SU-DHL-6 (cell line): ENCODE measurements around the gene GAB2.

Experiments
- H2AFZ ChIP-seq: fragments of 200-600 bp; sonication (generic); 2 replicates; pipeline ENCODE4 v1.6.1; 2014; ENCODE audit warnings: low read depth, mild to moderate bottlenecking, moderate library complexity, mixed read lengths, antibody characterized with exemption, low read length; ENCODE audit not compliant: severe bottlenecking
- H3F3A ChIP-seq: fragments of 200-600 bp; shearing (Covaris generic); 2 replicates; pipeline ENCODE4 v1.6.0; 2016; ENCODE audit warnings: antibody characterized with exemption, mild to moderate bottlenecking; ENCODE audit not compliant: insufficient read depth
- H3K27ac ChIP-seq: fragments of 200-600 bp; sonication (generic); 2 replicates; pipeline ENCODE4 v1.5.1; 2016; ENCODE audit warnings: low read depth, mild to moderate bottlenecking, low read length, moderate library complexity, mixed read lengths
- H3K27me3 ChIP-seq: fragments of 200-600 bp; sonication (generic), shearing (Covaris generic); 2 replicates; pipeline ENCODE4 v1.6.0; 2014; ENCODE audit warnings: mild to moderate bottlenecking, low read length
- H3K36me3 ChIP-seq: fragments of 200-600 bp; sonication (generic); 2 replicates; pipeline ENCODE4 v1.6.1; 2014; ENCODE audit warnings: mild to moderate bottlenecking, low read length, mixed read lengths
- H3K4me2 ChIP-seq: fragments of 300-600, 200-600 bp; shearing (Covaris generic), sonication (generic); 2 replicates; pipeline ENCODE4 v1.6.0; 2014; ENCODE audit warnings: low read length, low read depth, mild to moderate bottlenecking; ENCODE audit not compliant: poor library complexity, severe bottlenecking
- H3K4me3 ChIP-seq: fragments of 200-600 bp; sonication (generic); 2 replicates; pipeline ENCODE4 v1.5.1; 2014; ENCODE audit warnings: antibody characterized with exemption, low read length, mild to moderate bottlenecking, mixed read lengths; ENCODE audit not compliant: insufficient read depth, poor library complexity, severe bottlenecking
- H3K79me2 ChIP-seq: fragments of 200-600 bp; sonication (generic); 2 replicates; pipeline ENCODE4 v1.6.1; 2014; ENCODE audit warnings: mild to moderate bottlenecking, low read length, moderate library complexity; ENCODE audit not compliant: insufficient read depth
- H3K9ac ChIP-seq: fragments of 200-600 bp; sonication (generic); 2 replicates; pipeline ENCODE4 v1.7.0; 2014; ENCODE audit warnings: mild to moderate bottlenecking, low read length
- H3K9me2 ChIP-seq: fragments of 200-600 bp; sonication (generic); replicated peaks from 2 replicates; pipeline ENCODE4 v1.6.1; 2014; ENCODE audit warnings: low read length; ENCODE audit not compliant: insufficient read depth
- H3K9me3 ChIP-seq: fragments of 200-600 bp; sonication (generic); 2 replicates; pipeline ENCODE4 v1.6.1; 2014; ENCODE audit warnings: low read length, mixed read lengths; ENCODE audit not compliant: insufficient read depth
- H4K20me1 ChIP-seq: fragments of 200-600 bp; sonication (generic); 2 replicates; pipeline ENCODE4 v1.6.1; 2014; ENCODE audit warnings: low read depth, mild to moderate bottlenecking, antibody characterized with exemption, low read length, moderate library complexity, mixed read lengths
- CTCF ChIP-seq: fragments of 200-600 bp; sonication (generic); IDR thresholded peaks from one replicate; pipeline ENCODE4 v1.5.1; 2017; ENCODE audit warnings: antibody characterized with exemption, mild to moderate bottlenecking, low read length, moderate library complexity; ENCODE audit not compliant: insufficient read depth, poor library complexity, severe bottlenecking
- EZH2phosphoT487 ChIP-seq: fragments of 200-600 bp; sonication (generic), shearing (Covaris generic); conservative IDR thresholded peaks from 2 replicates; pipeline ENCODE4 v1.6.1; 2018; ENCODE audit warnings: mild to moderate bottlenecking, antibody characterized with exemption, low read length, moderate library complexity, mixed read lengths

GAB2 gene

GRCh38 chr11:78244080-78244479 is 173.5 kb downstream of the GAB2 start:
- 0 out of 2 replicates have a peak, but pooled peaks cover 2% of the 10 kb centered on the region for H3K27me3 ChIP-seq
- no peaks in the 10 kb centered on the region for H3F3A ChIP-seq
- no peak overlapping the region for H3K4me3 ChIP-seq
- no peak overlapping the region for H3K9ac ChIP-seq
- no peak overlapping the region for H3K4me2 ChIP-seq
- H3K9me3 ChIP-seq: no peaks in the 10 kb centered on the region
- no peak overlapping the region for H3K27ac ChIP-seq
- no peaks in the 10 kb centered on the region for H4K20me1 ChIP-seq
- H3K9me2 ChIP-seq: no peaks in the 10 kb centered on the region
- no peak overlapping the region for H2AFZ ChIP-seq
- no peaks in the 10 kb centered on the region for H3K79me2 ChIP-seq
- no peaks in the 10 kb centered on the region for H3K36me3 ChIP-seq
- TF ChIP-seq CTCF (no peak), EZH2phosphoT487 (no peak)

- TF ChIP-seq CTCF: no peak
- TF ChIP-seq EZH2phosphoT487: no peak
- Histone ChIP-seq H3K27me3 (0 out of 2 replicates have a peak, but pooled peaks cover 2% of the 10 kb centered on the region), H3K36me3 (no peaks in the 10 kb centered on the region)
Measured at GRCh38 chr11:78241475-78241874, 176.1 kb downstream of the GAB2 start.

GRCh38 chr11:78239781-78240180 is 177.8 kb downstream of the GAB2 start:
- no peak overlapping the region for H3K4me3 ChIP-seq
- no peaks in the 10 kb centered on the region for H4K20me1 ChIP-seq
- no peaks in the 10 kb centered on the region for H3K9me2 ChIP-seq
- H3K27me3 ChIP-seq: 0 out of 2 replicates have a peak, but pooled peaks cover 2% of the 10 kb centered on the region
- TF ChIP-seq EZH2phosphoT487 (no peak), CTCF (no peak)
- H3K27ac ChIP-seq: no peak overlapping the region
- no peak overlapping the region for H3K4me2 ChIP-seq
- H3F3A ChIP-seq: no peaks in the 10 kb centered on the region
- H3K9ac ChIP-seq: no peak overlapping the region
- H2AFZ ChIP-seq: no peak overlapping the region
- no peaks in the 10 kb centered on the region for H3K79me2 ChIP-seq
- no peaks in the 10 kb centered on the region for H3K36me3 ChIP-seq
- no peaks in the 10 kb centered on the region for H3K9me3 ChIP-seq

More at GRCh38 chr11:78241475-78241874, 176.1 kb downstream of the GAB2 start:
- Histone ChIP-seq H3K9me3 (no peaks in the 10 kb centered on the region), H3K79me2 (no peaks in the 10 kb centered on the region), H3K9ac (no peak overlapping the region), H4K20me1 (no peaks in the 10 kb centered on the region), H3K4me3 (no peak overlapping the region), H3K9me2 (no peaks in the 10 kb centered on the region), H3K27ac (no peak overlapping the region), H3F3A (no peaks in the 10 kb centered on the region), H3K4me2 (no peak overlapping the region), H2AFZ (no peak overlapping the region)
